HG03575 (cell line): Measurements from ENCODE around the gene MEX3D.

ENCODE experiments used
- ATAC-seq: cut with Tn5 transposase; IDR thresholded peaks from one replicate; pipeline ENCODE4 v1.9.1; 2021; ENCODE audit not compliant: unreplicated experiment, insufficient number of reproducible peaks, low FRiP score; ENCODE audit errors: extremely low read depth

MEX3D gene

DNA sequence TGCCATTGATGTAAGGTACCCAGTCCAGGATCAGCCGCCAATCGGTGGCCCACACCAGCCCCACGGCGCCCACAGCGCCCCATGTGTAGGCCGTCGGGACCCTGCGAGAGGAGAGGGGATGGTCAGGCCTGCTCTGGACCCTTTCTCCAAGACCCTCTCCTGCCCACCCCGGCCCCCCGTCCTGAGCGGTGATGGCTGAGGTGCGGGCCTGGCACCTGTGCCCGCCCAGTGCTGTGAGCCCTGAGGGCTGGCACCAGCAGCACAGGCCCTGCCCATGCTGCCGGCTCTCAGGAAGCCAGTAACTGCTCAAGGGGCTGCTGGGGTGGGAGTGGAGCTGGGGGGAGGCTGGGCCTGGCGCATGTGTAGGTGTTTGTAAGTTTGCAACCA, 31.3 kb upstream of the MEX3D start:
- no peak for ATAC-seq

- no peak for ATAC-seq
These were observed 30.8 kb upstream of the MEX3D start for GRCh38 chr19:1598777-1599459.

GRCh38 chr19:1593501-1593772, 25.3 kb upstream of the MEX3D start:
- no peak for ATAC-seq

DNA sequence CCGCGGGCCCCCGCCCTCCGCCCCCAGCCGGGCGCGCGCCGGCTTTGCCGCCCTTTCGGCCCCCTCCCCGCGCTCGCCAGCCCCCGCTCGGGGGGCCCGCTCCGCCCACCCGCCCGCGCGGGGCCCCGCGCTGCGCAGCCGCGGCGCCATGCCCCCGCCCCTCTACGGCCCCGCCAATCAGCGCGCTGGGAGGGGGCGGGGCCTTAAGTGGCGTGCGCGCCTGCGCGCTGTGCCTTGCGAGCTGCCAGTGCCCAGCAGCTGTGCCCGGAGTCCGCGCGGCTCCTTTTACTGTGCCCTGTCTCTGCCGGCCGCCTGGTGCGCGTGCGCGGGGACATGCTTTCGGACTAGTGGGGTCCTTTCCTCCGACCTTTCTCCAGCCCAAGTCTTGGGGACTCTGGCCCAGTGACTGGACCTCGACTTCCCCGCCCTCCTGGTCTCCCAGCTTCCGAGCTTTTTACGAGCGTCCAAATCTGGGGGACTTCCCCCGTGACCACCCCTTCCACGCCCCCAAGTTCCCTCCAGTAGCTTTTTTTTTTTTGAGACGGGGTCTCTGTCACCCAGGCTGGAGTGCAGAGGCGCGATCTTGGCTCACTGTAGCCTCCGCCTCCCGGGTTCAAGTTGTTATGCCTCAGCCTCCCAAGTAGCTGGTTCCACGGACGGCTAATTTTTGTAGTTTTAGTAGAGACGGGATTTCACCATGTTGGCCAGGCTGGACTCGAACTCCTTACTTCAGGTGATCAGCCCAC, 24.8 kb upstream of the MEX3D start, which contains the start of gene MBD3:
Gene MBD3 (minus strand): TSS at position 111 of the 746 bp plus-strand sequence. CDS start 234 bp downstream, outside the sequence.
- ATAC-seq = no peak

DNA sequence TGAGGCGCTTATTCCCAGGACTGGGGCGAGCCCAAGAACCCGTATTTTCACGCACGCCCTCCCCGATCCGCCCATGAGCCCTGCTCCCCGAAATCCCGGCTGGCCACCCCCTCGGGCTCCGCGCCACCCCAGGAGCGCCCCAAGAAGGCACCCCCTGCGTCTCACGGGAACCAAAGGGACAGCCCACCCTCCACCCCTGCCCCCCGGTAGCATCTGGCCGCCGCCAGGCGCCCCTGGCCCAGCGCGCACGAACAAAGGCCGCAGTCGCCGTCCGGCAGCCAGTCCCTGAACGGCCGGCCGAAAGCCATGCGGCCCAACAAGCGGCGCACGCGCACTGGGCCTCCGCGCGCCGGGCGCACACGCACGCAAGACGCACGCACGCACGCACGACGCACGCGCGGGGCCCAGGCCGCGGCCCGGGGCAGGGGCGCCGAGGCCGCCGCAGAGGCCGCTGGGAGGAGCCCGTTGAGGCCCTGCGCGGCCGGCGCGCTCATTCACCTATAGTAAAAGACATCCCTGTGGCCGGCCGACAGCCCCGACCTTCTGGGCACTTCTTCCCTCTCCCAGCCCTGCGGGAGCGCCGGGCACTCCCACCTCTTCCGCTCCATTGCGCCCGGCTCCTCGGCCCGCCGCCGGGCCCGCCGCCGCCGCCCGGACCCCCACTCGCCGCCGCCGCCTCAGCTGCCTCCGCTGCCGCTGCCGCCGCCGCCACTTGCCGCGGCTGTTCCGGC, 24.1 kb upstream of the MEX3D start:
- no peak for ATAC-seq

- ATAC-seq = no peak
These were observed 23.4 kb upstream of the MEX3D start for GRCh38 chr19:1591421-1592023.

DNA sequence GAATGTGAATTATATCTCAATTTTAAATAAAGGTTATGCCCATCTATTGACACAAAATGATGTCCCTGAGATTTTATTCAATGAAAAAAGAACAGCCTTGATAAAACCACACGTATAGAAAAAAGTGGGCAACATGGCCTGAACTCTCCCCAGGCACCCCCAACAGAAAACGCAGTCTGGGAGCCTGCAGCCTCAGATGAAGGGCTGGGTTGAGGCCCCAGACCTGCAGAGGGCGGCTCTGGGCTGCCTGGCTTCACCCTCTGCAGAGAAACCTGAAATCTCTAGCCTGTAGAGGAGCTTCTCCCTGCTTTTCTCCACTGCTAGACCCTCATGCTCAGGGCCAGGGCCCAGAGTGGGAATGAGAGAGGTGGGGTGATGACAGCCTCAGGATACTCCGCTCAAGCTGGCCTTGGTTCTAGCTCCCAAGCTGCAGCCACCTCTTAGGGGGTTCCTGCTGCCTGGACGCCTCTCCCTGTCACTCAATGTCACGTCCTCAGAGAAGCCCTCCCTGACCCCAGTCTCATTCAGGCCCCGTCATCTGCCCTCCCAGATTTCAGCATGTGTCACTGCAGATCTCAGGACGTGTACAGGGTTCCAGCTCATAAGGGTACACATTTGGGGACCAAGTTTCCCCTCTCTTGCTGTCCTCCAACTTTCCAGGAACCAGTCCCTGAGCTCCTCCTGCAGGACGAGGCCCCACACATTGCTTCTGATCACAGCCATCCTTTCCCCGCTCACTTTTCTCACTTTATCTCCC, 22.7 kb upstream of the MEX3D start:
- no peak for ATAC-seq

- ATAC-seq = no peak
These were observed 19.7 kb upstream of the MEX3D start for GRCh38 chr19:1587872-1588271.

GRCh38 chr19:1585243-1585580, 17.1 kb upstream of the MEX3D start:
- ATAC-seq = no peak

DNA sequence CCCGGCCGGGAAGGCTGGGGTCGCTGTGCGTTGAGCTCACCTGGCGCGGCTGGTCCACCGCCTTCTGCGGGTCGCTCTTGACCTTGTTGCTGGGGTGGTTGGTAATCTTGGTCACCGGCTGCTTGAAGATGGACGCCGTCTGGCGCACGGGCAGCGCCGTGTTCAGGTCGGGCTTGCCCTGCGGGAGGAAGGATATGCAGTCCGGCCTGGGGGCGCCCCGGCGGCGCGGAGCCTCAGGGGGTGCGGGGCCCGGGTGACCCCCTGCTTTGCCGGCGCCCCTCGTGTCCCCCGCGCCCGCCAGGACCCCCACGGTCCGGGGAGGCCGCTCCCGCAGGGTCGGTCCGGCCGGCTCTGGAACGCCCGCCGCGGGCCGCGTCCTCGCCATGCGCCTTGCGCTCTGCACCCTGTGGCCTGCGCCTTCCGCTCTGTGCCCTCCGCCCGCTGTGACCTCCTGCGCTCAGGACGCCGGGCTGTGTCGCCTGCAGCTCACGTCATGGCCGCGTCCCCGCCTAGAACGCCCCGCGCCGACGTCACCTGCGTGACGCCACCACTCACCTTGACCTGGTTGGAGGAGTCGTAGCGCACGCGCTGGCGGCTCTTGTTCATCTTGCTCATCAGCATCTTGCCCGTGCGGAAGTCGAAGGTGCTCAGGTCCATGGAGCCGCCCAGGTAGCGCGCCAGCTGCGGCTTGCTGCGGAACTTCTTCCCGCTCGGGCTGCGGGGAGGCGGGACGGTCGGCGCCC, 16.5 kb upstream of the MEX3D start:
- no peak for ATAC-seq

GRCh38 chr19:1582201-1582600, 14.1 kb upstream of the MEX3D start:
- ATAC-seq = no peak

GRCh38 chr19:1580957-1581356, 12.8 kb upstream of the MEX3D start:
- no peak for ATAC-seq

DNA sequence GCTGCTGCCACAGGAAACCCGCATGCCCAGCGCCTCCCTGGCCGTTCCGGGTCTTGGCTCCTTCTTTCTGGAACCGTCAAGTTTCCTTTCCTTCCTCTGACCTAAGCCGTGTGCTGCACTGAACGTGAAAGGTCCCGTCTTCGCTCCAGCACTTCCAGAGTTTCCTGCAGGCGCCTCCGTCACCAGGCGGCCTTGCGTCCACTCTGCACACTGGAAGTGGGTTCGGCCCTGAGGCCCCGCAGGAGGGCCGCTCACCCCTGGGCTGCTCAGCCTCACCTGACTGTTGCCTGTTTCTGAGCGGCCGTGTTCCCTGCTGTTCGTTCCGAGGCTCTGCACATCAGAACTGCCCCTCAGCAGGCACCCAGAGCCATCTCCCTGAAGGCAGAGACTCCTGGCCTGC, 12.3 kb upstream of the MEX3D start:
- no peak for ATAC-seq

- ATAC-seq = no peak
These were observed 11.1 kb upstream of the MEX3D start for GRCh38 chr19:1579222-1579621.

DNA sequence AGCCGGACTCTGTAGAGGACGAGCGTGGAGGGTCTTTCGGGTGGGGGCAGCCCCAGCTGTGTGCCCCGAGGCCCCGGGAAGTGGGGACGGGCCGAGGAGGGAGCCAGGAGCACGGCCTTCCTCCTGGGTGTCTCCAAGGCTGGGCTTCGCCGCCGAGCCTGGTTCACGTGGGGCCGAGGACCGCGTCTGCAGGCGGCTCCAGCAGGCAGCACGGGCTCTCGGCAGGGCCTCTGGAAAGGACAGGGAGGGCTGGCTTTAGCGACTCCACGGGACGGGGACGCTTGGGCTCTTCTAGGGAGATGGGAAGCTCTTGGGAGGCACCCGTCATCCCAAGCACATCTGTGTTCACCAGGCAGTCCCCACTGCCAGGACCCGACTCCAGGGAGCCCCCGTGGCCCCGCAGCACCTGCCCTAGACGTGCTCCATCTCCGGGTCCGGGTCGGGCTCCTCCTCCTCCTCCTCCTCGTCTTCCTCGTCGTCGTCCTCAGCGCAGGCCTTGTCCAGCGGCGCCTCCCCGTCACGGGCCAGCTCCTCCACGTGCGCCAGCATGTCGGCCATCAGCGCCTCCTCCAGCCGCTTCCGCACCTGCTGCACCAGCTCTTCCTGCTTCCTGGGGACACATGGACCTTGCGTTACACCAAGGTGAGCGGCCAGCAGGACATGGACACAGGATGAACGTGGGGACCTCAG, 9.9 kb upstream of the MEX3D start:
- ATAC-seq = no peak

- ATAC-seq = no peak
These were observed 9.2 kb upstream of the MEX3D start for GRCh38 chr19:1577090-1577928.
